ENCODE data around the gene C16orf92.

Gene C16orf92, protein sequence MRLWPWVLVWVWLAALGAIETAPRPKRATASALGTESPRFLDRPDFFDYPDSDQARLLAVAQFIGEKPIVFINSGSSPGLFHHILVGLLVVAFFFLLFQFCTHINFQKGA

DNA sequence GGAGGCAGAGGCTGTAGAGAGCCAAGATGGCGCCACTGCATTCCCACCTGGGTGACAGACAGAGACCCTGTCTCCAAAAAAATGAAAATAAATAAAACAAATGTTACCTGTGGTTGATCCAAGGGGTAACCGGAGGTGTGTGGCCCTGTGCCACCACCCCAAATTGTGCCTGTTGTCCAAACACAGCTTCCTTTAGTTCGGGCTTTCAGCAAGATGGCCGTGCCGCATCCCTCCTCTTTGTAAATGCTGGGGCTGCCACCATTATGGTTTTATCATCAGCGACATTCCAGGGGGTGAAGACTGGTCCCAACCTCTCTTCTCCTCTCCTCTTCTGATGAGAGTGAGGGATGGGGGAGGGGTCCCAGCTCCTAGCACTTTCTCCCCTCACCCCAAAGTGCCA lies at the start of gene C16orf92:
Gene C16orf92 (plus strand): TSS at position 312 of the 400 bp plus-strand sequence. CDS start 143 bp downstream, outside the sequence.
- FAIRE-seq: no peak

DNA sequence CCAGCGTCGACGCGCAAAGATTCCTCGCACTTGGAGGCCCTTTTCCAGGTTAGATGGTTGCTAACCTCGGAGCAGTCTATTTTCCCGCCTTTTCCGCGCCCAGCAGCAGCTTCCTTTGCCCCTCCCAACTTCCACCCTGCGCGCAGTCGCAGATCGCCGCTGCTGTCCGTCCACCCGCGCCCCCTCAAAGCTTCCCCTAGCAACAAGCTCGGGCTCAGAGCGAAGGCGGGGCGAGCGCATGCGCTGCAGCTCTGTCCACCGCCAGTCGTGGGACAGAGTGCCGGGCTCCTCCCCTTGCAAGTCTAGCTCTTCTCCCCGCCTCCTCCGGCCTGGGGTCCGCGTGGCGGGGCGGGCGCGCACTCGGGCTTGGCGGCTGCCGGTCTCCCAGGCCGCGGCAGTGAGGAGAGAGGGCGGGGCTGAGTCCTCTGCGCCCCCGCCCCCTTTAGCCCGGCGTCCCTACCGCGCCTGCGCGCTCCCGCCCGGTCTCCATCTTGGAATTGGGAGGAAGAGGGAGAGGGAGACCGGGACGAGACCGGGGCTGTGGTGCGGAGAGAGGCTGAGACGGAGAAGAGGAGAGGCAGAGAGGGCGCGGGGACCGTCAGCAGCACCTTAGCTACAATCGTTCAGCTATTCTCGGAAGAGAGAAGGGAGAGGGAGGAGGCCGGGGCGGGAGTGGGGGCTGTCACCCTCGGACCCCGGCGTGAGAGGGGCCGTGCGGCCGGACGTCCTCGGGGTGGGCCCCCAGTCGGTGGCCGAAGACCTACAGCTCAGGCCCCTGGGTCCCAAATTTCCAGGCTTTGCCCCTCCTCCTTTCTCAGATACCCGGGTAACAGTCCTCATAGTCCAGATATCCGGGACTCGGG lies 49.4 kb upstream of the C16orf92 start, which contains the start of gene TAOK2:
Gene TAOK2 (plus strand): TSS at position 485 of the 863 bp plus-strand sequence. CDS start 3,905 bp downstream, outside the sequence.
- FAIRE-seq: no peak

DNA sequence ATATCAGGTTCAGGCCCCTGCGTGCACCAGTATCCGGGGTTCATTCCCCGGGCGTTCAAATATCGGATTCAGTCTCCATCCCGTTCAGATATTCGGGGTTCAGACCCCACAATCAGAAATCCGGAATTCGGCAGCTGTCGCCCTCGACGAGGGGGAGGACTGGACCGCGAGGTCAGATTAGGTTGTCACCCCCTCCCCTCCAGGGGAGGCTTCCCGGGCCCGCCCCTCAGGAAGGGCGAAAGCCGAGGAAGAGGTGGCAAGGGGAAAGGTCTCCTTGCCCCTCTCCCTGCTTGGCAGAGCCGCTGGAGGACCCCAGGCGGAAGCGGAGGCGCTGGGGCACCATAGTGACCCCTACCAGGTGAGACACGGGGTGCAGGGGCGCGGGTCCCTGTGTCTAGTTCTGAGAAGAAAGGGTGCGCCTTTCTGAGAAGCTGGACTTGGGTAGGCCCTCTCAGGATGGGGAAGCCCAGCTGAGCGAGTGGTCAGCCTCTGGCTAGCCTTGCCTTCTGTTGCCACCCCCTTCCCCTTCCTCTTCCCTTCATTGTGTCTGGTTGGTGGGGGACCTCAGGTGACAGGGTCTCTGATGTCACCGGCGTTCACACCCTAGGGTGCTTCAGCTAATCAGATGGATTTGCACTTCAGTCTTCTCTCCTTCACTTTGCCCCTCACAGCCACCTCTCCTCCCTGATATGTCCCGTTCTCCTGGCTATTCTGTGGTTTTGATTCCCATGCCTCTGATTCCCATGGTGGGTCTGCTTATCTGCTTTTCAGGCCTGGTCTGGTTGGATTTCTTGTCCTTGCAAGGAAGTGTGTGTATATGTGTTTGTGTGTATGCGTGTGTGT lies 48.5 kb upstream of the C16orf92 start:
- no peak for FAIRE-seq

DNA sequence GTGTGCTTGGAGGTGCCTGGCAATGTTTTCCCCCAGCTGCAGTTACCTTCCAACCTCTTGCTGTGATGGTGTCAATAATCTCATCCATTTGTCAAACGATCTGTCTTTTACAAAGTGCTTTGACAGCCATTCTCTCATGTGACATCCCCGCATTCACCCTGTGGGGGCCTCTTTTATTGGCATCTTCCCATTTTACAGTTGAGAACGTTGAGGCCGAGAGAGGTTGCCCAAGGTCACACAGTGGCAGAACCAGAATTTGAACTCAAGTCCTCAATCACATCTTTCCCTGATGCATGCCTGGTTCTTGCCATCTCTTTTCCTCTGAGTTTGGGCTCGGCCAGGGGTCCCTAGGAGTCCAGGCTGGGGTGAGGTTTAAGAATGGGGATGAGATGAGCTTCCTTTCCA lies 47.9 kb upstream of the C16orf92 start:
- no peak for FAIRE-seq

DNA sequence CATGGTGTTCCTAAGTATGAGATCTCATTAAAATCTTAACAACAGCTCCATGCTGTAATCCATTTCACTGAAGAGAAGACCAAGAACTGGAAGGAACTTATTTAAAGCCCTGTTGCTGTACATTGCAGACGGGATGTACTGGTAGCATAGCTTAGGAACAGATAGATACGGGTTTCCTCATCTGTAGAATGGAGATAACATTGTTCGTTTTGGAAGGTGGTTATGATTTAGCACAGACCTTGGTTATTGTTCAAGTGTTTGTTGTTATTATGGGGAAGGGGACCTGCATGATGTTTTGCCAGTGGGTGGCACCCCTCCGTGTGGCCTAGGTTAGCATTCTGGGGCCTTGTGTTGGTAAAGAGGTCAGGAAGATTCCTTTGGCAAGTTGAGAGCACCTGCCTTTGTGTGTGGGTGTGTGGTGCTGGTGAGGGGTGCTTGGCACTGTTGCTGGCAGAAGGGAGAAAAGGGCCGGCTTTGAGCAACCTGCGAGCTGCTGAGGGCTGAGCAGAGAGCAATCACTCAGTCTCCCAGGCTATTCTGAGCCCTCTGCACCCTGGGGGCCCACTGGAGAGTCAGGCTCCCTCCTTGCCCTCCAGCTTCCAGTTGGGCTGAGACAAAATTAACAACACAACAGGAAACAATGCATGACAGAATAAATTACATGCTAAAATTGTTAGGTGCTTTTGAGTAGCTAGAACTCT lies 47.0 kb upstream of the C16orf92 start:
- FAIRE-seq: no peak

DNA sequence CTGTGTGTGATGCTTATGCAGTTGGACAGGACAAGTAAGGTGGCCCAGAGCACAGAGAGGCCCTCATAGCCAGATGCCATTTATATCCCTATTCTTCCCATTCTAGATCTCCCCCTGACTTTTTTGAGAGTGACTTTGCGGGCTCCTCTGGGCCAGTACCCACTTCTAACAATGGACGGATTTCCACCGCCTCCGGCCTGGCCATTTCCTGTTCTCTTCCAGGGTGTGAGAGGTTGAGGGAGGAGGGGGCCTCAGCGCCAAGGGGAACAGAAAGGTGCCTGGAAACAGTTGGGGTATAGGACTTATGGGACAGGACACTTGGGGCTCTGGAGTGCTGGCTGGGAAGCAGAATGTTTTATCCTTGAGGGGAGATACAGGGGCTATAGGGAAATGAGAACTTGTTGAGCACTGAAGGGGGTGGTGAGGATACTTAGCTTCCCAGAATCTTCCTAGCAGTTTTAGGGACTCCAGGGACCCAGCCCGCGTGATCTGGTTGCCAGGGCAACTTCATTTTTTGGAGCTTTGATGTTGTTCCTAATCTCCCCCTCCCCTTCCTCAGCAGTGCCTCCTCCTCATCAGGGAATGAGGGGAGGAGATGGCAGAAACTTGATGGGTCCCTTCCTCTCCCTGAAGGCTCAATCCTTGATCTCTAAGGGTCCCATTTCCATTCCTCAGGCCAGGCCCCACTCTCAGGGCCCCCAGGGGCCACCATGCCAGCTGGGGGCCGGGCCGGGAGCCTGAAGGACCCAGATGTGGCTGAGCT lies 45.8 kb upstream of the C16orf92 start:
- FAIRE-seq: no peak

DNA sequence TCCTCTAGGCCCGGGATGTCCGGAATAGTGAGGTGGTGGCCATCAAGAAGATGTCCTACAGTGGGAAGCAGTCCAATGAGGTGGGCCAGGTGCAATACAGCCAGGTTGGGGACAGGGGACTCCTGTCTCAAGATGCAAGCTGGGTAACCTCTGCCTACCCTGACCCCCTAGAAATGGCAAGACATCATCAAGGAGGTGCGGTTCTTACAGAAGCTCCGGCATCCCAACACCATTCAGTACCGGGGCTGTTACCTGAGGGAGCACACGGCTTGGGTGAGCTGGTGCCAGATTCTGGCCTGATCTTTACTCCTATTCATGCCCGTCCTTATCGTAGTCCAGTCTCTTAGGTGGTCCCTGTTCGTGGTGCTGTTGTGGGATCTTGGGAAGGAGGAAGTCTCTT lies 44.9 kb upstream of the C16orf92 start:
- no peak for FAIRE-seq

DNA sequence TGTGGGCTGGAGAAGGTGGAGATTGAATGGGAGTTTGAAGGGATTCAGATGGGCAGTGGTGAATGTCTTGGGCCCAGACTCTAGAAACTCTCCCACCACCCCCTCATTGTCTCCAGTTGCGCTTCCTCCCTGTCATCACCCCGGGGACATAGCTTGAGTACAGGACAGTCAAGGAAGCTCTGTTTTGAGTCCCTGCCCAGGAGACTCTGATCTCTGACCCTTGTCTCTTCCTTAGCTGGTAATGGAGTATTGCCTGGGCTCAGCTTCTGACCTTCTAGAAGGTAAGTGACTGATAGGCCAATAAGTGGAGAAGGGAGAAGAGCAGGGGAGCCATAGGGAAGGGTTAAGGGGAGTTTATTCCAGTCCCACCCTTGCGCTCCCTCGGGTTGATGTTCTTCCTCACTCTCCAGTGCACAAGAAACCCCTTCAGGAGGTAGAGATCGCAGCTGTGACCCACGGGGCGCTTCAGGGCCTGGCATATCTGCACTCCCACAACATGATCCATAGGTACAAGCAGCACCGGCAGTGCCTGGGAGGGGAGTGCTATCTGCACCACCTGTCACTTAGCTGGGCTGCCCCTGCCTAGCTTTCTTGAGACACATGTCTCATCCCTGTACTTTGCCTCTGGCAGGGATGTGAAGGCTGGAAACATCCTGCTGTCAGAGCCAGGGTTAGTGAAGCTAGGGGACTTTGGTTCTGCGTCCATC lies 44.3 kb upstream of the C16orf92 start:
- FAIRE-seq: no peak

DNA sequence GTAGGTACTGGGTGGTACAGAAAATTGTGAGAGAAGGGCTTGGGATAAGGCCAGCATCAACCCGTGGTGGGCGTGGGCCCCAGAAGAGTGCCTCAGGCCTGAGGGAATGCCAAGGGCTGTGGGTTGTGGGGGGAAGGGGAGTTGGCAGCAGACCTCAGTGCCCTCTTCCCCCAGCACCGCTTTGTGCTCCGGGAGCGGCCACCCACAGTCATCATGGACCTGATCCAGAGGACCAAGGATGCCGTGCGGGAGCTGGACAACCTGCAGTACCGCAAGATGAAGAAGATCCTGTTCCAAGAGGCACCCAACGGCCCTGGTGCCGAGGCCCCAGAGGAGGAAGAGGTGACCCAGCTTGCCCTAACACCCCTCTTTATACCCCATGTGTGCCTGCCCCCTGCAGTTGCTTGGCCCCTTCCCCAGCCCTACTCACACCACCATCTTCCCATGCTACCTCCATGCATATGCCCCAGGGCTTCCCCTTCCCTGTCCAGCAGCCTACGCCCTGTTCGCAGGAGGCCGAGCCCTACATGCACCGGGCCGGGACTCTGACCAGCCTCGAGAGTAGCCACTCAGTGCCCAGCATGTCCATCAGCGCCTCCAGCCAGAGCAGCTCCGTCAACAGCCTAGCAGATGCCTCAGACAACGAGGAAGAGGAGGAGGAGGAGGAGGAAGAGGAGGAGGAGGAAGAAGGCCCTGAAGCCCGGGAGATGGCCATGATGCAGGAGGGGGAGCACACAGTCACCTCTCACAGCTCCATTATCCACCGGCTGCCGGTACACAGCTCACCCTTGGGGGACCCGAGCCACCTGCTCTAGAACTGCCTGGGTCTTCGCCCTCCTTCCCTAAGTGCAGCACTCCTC lies 40.2 kb upstream of the C16orf92 start:
- no peak for FAIRE-seq

DNA sequence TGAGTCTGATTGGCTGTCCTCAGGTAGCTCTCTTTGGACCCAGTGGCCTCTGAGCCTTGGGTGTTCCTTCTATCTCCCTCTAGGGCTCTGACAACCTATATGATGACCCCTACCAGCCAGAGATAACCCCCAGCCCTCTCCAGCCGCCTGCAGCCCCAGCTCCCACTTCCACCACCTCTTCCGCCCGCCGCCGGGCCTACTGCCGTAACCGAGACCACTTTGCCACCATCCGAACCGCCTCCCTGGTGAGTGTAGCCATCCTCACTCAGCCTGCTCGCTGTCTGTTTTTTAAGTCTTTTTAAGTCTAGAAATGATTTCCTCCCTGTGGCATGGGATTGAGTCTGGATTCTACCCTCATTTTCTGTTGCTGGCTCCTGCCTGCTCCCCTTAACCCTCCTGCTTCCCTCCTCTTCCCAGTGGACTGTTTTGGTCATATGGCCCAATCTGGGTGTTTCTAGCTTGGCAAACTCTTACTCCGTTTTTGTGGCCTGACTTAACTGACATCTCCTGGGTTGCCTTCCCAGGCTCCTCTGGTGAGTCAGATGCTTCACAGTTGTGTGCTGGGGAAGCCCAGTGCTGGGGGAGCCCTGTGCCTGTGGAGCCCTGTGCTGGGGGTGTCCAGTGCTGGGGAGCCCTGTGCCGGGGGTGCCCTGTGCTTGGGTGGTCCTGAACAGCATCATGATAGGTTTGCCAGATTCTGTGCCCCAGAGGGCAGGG lies 39.4 kb upstream of the C16orf92 start:
- no peak for FAIRE-seq

DNA sequence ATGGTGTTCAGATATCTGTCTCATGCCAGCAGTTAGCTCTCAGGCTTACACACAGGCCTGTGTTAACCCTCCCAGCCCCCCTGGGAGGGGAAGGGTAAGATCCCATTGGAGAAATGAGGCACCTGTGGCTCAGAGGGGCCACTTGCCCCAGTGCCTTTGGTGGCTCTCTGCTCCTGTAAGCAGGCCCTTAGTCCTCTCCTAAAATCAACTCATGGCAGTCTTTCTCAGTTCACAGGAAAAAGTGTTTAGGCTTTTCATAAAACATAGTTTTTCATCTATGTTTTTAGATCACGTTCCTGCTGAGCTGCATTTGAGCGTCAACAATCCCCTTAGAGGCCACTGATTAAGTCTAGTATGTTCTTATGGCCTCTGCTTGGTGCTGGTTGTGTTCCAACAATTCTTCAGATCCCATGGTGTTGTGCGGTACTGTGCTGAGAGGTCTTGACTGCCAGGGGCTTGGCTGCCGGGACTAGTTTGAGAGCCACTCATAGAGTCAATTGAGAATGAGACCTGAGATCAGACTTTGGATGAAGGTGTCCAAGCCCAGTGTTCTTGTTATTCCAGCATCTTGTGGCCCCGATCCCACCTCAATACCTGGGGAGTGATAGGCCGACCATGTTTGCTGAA lies 38.7 kb upstream of the C16orf92 start:
- FAIRE-seq: no peak

DNA sequence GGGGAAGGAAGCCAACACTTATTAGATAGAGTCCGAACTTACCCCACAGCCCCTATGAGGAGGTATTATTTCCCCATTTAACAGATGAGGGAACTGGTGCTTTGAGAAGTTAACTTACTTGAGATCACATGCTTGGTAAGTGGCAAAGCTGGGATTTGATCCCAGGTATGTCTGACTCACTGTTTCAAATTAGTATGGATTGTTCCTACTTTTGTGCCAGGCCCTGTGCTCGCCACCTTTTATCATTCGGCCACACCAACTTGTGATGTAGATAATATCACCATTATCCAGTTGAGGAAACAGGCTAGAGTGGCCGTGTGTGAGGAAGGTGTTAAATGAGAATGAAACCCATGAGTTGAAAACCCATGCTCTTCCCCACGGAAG lies 38.2 kb upstream of the C16orf92 start:
- FAIRE-seq: no peak

DNA sequence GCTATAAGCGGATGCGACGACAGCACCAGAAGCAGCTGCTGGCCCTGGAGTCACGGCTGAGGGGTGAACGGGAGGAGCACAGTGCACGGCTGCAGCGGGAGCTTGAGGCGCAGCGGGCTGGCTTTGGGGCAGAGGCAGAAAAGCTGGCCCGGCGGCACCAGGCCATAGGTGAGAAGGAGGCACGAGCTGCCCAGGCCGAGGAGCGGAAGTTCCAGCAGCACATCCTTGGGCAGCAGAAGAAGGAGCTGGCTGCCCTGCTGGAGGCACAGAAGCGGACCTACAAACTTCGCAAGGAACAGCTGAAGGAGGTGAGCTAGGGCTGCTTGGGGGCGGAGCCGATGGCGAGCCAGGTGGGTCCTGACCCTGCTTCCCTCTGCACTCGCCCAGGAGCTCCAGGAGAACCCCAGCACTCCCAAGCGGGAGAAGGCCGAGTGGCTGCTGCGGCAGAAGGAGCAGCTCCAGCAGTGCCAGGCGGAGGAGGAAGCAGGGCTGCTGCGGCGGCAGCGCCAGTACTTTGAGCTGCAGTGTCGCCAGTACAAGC lies 37.7 kb upstream of the C16orf92 start:
- FAIRE-seq: no peak

DNA sequence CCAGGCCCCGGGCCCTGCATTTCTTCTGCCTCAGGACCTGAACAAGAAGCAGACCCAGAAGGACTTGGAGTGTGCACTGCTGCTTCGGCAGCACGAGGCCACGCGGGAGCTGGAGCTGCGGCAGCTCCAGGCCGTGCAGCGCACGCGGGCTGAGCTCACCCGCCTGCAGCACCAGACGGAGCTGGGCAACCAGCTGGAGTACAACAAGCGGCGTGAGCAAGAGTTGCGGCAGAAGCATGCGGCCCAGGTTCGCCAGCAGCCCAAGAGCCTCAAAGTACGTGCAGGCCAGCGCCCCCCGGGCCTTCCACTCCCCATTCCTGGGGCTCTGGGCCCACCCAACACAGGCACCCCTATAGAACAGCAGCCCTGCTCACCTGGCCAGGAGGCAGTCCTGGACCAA lies 36.8 kb upstream of the C16orf92 start:
- no peak for FAIRE-seq

DNA sequence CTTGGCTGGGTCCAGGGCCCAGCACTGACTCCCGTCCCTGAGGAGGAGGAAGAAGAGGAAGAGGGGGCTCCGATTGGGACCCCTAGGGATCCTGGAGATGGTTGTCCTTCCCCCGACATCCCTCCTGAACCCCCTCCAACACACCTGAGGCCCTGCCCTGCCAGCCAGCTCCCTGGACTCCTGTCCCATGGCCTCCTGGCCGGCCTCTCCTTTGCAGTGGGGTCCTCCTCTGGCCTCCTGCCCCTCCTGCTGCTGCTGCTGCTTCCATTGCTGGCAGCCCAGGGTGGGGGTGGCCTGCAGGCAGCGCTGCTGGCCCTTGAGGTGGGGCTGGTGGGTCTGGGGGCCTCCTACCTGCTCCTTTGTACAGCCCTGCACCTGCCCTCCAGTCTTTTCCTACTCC lies 36.1 kb upstream of the C16orf92 start:
- FAIRE-seq: no peak

DNA sequence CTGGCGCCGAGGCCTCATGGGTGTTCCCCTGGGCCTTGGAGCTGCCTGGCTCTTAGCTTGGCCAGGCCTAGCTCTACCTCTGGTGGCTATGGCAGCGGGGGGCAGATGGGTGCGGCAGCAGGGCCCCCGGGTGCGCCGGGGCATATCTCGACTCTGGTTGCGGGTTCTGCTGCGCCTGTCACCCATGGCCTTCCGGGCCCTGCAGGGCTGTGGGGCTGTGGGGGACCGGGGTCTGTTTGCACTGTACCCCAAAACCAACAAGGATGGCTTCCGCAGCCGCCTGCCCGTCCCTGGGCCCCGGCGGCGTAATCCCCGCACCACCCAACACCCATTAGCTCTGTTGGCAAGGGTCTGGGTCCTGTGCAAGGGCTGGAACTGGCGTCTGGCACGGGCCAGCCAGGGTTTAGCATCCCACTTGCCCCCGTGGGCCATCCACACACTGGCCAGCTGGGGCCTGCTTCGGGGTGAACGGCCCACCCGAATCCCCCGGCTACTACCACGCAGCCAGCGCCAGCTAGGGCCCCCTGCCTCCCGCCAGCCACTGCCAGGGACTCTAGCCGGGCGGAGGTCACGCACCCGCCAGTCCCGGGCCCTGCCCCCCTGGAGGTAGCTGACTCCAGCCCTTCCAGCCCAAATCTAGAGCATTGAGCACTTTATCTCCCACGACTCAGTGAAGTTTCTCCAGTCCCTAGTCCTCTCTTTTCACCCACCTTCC lies 35.5 kb upstream of the C16orf92 start:
- FAIRE-seq: no peak

DNA sequence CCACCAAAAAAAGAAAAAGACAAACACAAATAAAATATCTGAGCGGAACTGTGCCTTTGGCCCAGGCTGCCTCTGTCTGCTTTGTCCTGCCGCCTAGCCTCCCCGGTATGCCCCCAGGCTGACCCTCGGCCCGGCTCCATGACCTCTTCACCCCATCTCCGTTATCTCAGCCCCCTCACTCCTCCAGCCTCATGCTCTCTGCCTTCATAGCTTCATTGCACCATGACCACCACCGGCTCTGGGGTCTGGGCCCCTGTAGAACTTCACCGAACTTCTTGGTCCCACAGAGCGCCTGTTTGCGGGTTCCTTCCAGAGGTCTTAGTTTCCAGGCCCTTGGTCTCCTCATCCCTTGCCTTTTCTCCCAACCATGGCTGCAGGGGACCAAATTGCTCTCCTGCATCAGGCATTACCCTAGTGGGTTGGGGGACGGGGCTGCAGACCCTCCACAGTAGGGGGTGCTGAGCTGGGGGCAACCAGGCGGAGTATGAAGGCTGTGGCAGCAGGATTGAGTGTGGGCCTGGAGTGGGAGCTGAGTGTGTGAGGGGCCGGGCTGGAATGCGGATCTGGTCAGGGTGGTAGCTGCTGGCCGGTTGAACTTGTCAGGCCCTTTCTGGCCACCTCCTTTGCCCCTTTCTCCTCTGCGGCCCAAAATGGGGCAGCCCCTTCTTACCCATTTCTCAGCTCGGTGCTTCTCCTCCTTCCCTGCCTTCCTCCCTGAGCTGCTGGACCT lies 34.5 kb upstream of the C16orf92 start:
- no peak for FAIRE-seq
